Liver (tissue), 9 donors: Measurements from ENCODE around the gene FOXD1. TPM values are rescaled to one million over a fixed set of nuclear protein-coding genes. Genes with fewer than 3 reads are reported as not detected.
"Not testable (repeated sequence)": the region's sequence is repeated elsewhere in the genome, so short reads cannot be mapped to it uniquely, and the experiment has no call there.

Experiments
- DNase-seq: peaks from one replicate; pipeline ENCODE4 v3.0.0-alpha.2; 2017; ENCODE audit warnings: low spot score
- H3K27ac ChIP-seq, 2 donors: one replicate each; pipeline ENCODE4 v1.7.0; 2013; ENCODE audit warnings: inconsistent platforms in 2 of 2, low read length in 2 of 2, control low read depth in 1 of 2, low read depth in 1 of 2, mild to moderate bottlenecking in 1 of 2
- H3K27me3 ChIP-seq, 4 donors: one replicate each; pipeline versions ENCODE4 v1.6.1 to v1.7.0; 2013; ENCODE audit warnings: low read length in 3 of 4, inconsistent platforms in 1 of 4, mild to moderate bottlenecking in 1 of 4, moderate library complexity in 1 of 4; ENCODE audit not compliant: control insufficient read depth in 4 of 4, insufficient read depth in 4 of 4
- H3K36me3 ChIP-seq, 4 donors: one replicate each; pipeline versions ENCODE4 v1.6.1 to v1.7.0; 2013; ENCODE audit warnings: low read length in 3 of 4, mild to moderate bottlenecking in 3 of 4, low read depth in 1 of 4, moderate library complexity in 1 of 4; ENCODE audit not compliant: control insufficient read depth in 4 of 4, insufficient read depth in 3 of 4
- H3K4me1 ChIP-seq, 4 donors: one replicate each; pipeline versions ENCODE4 v1.6.1 to v1.7.0; 2013; ENCODE audit warnings: low read length in 3 of 4, mild to moderate bottlenecking in 3 of 4, moderate library complexity in 1 of 4; ENCODE audit not compliant: control insufficient read depth in 4 of 4, insufficient read depth in 4 of 4
- H3K4me3 ChIP-seq, 3 donors: one replicate each; pipeline versions ENCODE4 v1.6.1 to v1.7.0; 2013; ENCODE audit warnings: low read length in 3 of 3, control low read depth in 1 of 3, low read depth in 1 of 3, mild to moderate bottlenecking in 1 of 3
- H3K9ac ChIP-seq, 2 donors: one replicate each; pipeline ENCODE4 v1.7.0; 2013; ENCODE audit warnings: low read length in 2 of 2, mild to moderate bottlenecking in 2 of 2, moderate library complexity in 2 of 2, control low read depth in 1 of 2, low read depth in 1 of 2
- H3K9me3 ChIP-seq, 4 donors: one replicate each; pipeline versions ENCODE4 v1.6.1 to v1.7.0; 2013; ENCODE audit warnings: low read length in 3 of 4; ENCODE audit not compliant: control insufficient read depth in 4 of 4
- CTCF ChIP-seq: fragments of 150-350 bp; IDR thresholded peaks from 2 replicates; pipeline ENCODE4 v1.5.1; 2017; ENCODE audit warnings: improper control_type of control experiment, low read depth, low read length; ENCODE audit not compliant: missing input control
- EGR1 ChIP-seq, 2 donors: IDR thresholded peaks; 2 replicates each; pipeline ENCODE4 v1.6.1; 2016 to 2018; ENCODE audit warnings: antibody characterized with exemption in 2 of 2, low read depth in 2 of 2
- FOXA1 ChIP-seq: IDR thresholded peaks from 2 replicates; pipeline ENCODE4 v1.6.1; 2016; ENCODE audit warnings: antibody characterized with exemption
- FOXA2 ChIP-seq: IDR thresholded peaks from 2 replicates; pipeline ENCODE4 v1.6.1; 2016; ENCODE audit warnings: antibody characterized with exemption
- GABPA ChIP-seq, 2 donors: IDR thresholded peaks in 1 of 2; conservative IDR thresholded peaks in 1 of 2; 2 replicates each; pipeline ENCODE4 v1.6.1; 2016; ENCODE audit warnings: antibody characterized with exemption in 2 of 2, mild to moderate bottlenecking in 1 of 2, moderate library complexity in 1 of 2
- HNF4G ChIP-seq: IDR thresholded peaks from 2 replicates; pipeline ENCODE4 v1.6.1; 2016; ENCODE audit warnings: antibody characterized with exemption
- JUND ChIP-seq, 2 donors: IDR thresholded peaks; 2 replicates each; pipeline ENCODE4 v1.6.1; 2016; ENCODE audit warnings: antibody characterized with exemption in 2 of 2
- NR2F2 ChIP-seq: IDR thresholded peaks from 2 replicates; pipeline ENCODE4 v1.6.1; 2016; ENCODE audit warnings: antibody characterized with exemption
- RAD21 ChIP-seq, 2 donors: IDR thresholded peaks; 2 replicates each; pipeline ENCODE4 v1.6.1; 2016; ENCODE audit warnings: antibody characterized with exemption in 2 of 2, mild to moderate bottlenecking in 2 of 2
- REST ChIP-seq: IDR thresholded peaks from 2 replicates; pipeline ENCODE4 v1.6.1; 2016; ENCODE audit warnings: antibody characterized with exemption, mild to moderate bottlenecking
- RXRA ChIP-seq, 2 donors: IDR thresholded peaks; 2 replicates each; pipeline ENCODE4 v1.6.1; 2017 to 2018; ENCODE audit warnings: antibody characterized with exemption in 2 of 2, mild to moderate bottlenecking in 1 of 2
- SP1 ChIP-seq: IDR thresholded peaks from 2 replicates; pipeline ENCODE4 v1.6.1; 2018; ENCODE audit warnings: antibody characterized with exemption, mild to moderate bottlenecking
- TAF1 ChIP-seq: conservative IDR thresholded peaks from 2 replicates; pipeline ENCODE4 v1.6.1; 2016; ENCODE audit warnings: antibody characterized with exemption, mild to moderate bottlenecking
- YY1 ChIP-seq: IDR thresholded peaks from 2 replicates; pipeline ENCODE4 v1.6.1; 2016; ENCODE audit warnings: antibody characterized with exemption, mild to moderate bottlenecking
- WGBS: extraction: QIAGEN DNeasy Blood & Tissue Kit; methylation state at CpG from one replicate; pipeline ENCODE4 v1.1.7; 2013; 5-methylcytosine and 5-hydroxymethylcytosine counted together
- polyA plus RNA-seq, 2 donors: library from polyadenylated mRNA; stranded (reverse) in 1 of 2; unstranded in 1 of 2; fragments of 200-250 nt in 1 of 2; fragments of >200 nt in 1 of 2; fragmentation: Nextera tagmentation in 1 of 2; extraction: Ambion mirVana in 1 of 2; gene quantifications; one replicate each; pipeline versions ENCODE4 v1.2.1 to v1.2.3, GENCODE V29; 2013 to 2015
- total RNA-seq, 2 donors: library from RNA; depleted of rRNA; stranded (reverse); fragments of >200 nt; gene quantifications; one replicate each; pipeline ENCODE4 v1.2.3, GENCODE V29; 2014
- TF ChIP-seq, protein P1 (sequence below): IDR thresholded peaks from 2 replicates; pipeline ENCODE4 v1.6.1; 2016; ENCODE audit warnings: antibody characterized with exemption
- TF ChIP-seq, protein P2 (sequence below): IDR thresholded peaks from 2 replicates; pipeline ENCODE4 v1.6.1; 2016; ENCODE audit warnings: antibody characterized with exemption
- TF ChIP-seq, protein P3 (sequence below): IDR thresholded peaks from 2 replicates; pipeline ENCODE4 v1.6.1; 2016; ENCODE audit warnings: antibody characterized with exemption
- donor health status: healthy.
- donor health status: healthy.
- donor health status: healthy.
- donor health status: healthy.
- donor health status: healthy.

Gene FOXD1
- total and polyA plus RNA-seq, 4 donors = not detected

DNA sequence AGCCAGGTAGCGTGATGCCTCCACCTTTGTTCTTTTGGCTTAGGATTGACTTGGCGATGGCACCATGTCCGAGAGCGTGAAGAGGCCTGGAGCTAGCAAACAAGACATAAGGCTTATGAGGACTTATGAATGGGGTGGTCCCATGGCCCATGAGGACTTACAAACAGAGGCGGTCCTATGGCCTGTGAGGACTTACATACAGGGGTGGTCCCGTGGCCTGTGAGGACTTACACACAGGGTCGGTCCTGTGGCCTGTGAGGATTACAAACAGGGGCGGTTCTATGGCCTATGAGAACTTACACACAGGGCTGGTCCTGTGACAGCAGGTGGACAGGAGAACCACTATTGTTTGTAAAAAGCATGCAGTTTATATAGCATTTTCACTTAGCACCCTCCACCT lies 21.3 kb upstream of the FOXD1 start:
- no peak overlapping the region for H3K4me3 ChIP-seq
- no peaks in the 10 kb centered on the region for H3K9me3 ChIP-seq
- H3K27me3 ChIP-seq = peaks cover 0 to 2% (median 0%) of the 10 kb centered on the region in 4 donors
- no peak for TF ChIP-seq NR2F2
- TF ChIP-seq RAD21 (IDR thresholded peaks at IDR 0.05) = no peak
- no peak for TF ChIP-seq EGR1 (IDR thresholded peaks at IDR 0.05; ENCODE audit: low read depth in 2 of 2)
- no peak for TF ChIP-seq REST
- no peak for TF ChIP-seq FOXA2
- TF ChIP-seq HNF4G = no peak
- TF ChIP-seq, protein P1, sequence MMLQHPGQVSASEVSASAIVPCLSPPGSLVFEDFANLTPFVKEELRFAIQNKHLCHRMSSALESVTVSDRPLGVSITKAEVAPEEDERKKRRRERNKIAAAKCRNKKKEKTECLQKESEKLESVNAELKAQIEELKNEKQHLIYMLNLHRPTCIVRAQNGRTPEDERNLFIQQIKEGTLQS = no peak
- TF ChIP-seq FOXA1 = no peak
- TF ChIP-seq RXRA (IDR thresholded peaks at IDR 0.05) = no peak
- no peak for TF ChIP-seq CTCF
- TF ChIP-seq YY1 = no peak
- TF ChIP-seq, protein P2, sequence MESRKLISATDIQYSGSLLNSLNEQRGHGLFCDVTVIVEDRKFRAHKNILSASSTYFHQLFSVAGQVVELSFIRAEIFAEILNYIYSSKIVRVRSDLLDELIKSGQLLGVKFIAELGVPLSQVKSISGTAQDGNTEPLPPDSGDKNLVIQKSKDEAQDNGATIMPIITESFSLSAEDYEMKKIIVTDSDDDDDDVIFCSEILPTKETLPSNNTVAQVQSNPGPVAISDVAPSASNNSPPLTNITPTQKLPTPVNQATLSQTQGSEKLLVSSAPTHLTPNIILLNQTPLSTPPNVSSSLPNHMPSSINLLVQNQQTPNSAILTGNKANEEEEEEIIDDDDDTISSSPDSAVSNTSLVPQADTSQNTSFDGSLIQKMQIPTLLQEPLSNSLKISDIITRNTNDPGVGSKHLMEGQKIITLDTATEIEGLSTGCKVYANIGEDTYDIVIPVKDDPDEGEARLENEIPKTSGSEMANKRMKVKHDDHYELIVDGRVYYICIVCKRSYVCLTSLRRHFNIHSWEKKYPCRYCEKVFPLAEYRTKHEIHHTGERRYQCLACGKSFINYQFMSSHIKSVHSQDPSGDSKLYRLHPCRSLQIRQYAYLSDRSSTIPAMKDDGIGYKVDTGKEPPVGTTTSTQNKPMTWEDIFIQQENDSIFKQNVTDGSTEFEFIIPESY = no peak
- no peak for TF ChIP-seq TAF1
- TF ChIP-seq JUND (IDR thresholded peaks at IDR 0.05) = no peak
- TF ChIP-seq GABPA (IDR thresholded peaks at IDR 0.05 in 1 of 2, conservative IDR thresholded peaks at IDR 0.05 in 1 of 2) = no peak
- TF ChIP-seq, protein P3, sequence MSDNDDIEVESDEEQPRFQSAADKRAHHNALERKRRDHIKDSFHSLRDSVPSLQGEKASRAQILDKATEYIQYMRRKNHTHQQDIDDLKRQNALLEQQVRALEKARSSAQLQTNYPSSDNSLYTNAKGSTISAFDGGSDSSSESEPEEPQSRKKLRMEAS = no peak
- TF ChIP-seq SP1 = no peak
- no peaks in the 10 kb centered on the region for H3K36me3 ChIP-seq
- DNase-seq = no peak
- H3K4me1 ChIP-seq = no peaks in the 10 kb centered on the region
- 95% methylated on average over 8 of the region's 8 CpGs for WGBS
- H3K27ac ChIP-seq = no peak overlapping the region
- no peak overlapping the region for H3K9ac ChIP-seq

- not testable (repeated sequence) for H3K27ac ChIP-seq, H3K9me3 ChIP-seq, H3K9ac ChIP-seq, H3K4me1 ChIP-seq, DNase-seq, H3K27me3 ChIP-seq, H3K4me3 ChIP-seq, H3K36me3 ChIP-seq
- WGBS = 74% methylated on average over 3 of the region's 3 CpGs
These were observed 20.1 kb upstream of the FOXD1 start for GRCh38 chr5:73468638-73469037.
